ENCODE results near the gene ZNF451. TPM values are rescaled to one million over a fixed set of nuclear protein-coding genes. Genes with fewer than 3 reads are reported as not detected.

ZNF451 gene
- total and polyA plus RNA-seq, 4 donors: 5.5 to 108 (median 33.8) TPM

GRCh38 chr6:57198926-57199636 lies 109.1 kb downstream of the ZNF451 start:
- no peaks in the 10 kb centered on the region for H3K36me3 ChIP-seq (ENCODE audit: control insufficient read depth in 4 of 4, insufficient read depth in 3 of 4, low read depth in 1 of 4, low read length in 3 of 4)
- WGBS: 79% methylated on average over 6 of the region's 6 CpGs
- no peak overlapping the region for H3K9ac ChIP-seq (ENCODE audit: low read depth in 1 of 2, low read length in 2 of 2)
- no peaks in the 10 kb centered on the region for H3K4me1 ChIP-seq (ENCODE audit: control insufficient read depth in 4 of 4, insufficient read depth in 4 of 4, low read length in 3 of 4)
- H3K4me3 ChIP-seq (ENCODE audit: low read depth in 1 of 3, low read length in 3 of 3): no peak overlapping the region
- TF ChIP-seq GABPA (IDR thresholded peaks at IDR 0.05 in 1 of 2, conservative IDR thresholded peaks at IDR 0.05 in 1 of 2) (no peak), RXRA (IDR thresholded peaks at IDR 0.05) (no peak), JUND (IDR thresholded peaks at IDR 0.05) (no peak), FOXA1 (IDR thresholded peaks at IDR 0.05) (no peak), REST (IDR thresholded peaks at IDR 0.05) (no peak), FOXA2 (IDR thresholded peaks at IDR 0.05) (no peak), YY1 (IDR thresholded peaks at IDR 0.05) (no peak)
- TF ChIP-seq, protein P1, sequence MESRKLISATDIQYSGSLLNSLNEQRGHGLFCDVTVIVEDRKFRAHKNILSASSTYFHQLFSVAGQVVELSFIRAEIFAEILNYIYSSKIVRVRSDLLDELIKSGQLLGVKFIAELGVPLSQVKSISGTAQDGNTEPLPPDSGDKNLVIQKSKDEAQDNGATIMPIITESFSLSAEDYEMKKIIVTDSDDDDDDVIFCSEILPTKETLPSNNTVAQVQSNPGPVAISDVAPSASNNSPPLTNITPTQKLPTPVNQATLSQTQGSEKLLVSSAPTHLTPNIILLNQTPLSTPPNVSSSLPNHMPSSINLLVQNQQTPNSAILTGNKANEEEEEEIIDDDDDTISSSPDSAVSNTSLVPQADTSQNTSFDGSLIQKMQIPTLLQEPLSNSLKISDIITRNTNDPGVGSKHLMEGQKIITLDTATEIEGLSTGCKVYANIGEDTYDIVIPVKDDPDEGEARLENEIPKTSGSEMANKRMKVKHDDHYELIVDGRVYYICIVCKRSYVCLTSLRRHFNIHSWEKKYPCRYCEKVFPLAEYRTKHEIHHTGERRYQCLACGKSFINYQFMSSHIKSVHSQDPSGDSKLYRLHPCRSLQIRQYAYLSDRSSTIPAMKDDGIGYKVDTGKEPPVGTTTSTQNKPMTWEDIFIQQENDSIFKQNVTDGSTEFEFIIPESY (IDR thresholded peaks at IDR 0.05): no peak
- TF ChIP-seq, protein P2, sequence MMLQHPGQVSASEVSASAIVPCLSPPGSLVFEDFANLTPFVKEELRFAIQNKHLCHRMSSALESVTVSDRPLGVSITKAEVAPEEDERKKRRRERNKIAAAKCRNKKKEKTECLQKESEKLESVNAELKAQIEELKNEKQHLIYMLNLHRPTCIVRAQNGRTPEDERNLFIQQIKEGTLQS (IDR thresholded peaks at IDR 0.05): no peak
- H3K27me3 ChIP-seq (ENCODE audit: control insufficient read depth in 4 of 4, insufficient read depth in 4 of 4, low read length in 3 of 4): no peaks in the 10 kb centered on the region
- no peak overlapping the region for H3K27ac ChIP-seq (ENCODE audit: low read depth in 1 of 2, low read length in 2 of 2)
- DNase-seq (ENCODE audit: low spot score): no peak
- H3K9me3 ChIP-seq (ENCODE audit: control insufficient read depth in 4 of 4, low read length in 3 of 4): no peaks in the 10 kb centered on the region

- WGBS: 81% methylated on average over 1 of the region's 1 CpG
- Histone ChIP-seq H3K9ac (ENCODE audit: low read depth in 1 of 2, low read length in 2 of 2) (no peak overlapping the region), H3K4me3 (ENCODE audit: low read depth in 1 of 3, low read length in 3 of 3) (no peak overlapping the region), H3K27me3 (ENCODE audit: control insufficient read depth in 4 of 4, insufficient read depth in 4 of 4, low read length in 3 of 4) (no peaks in the 10 kb centered on the region), H3K4me1 (ENCODE audit: control insufficient read depth in 4 of 4, insufficient read depth in 4 of 4, low read length in 3 of 4) (no peaks in the 10 kb centered on the region), H3K27ac (ENCODE audit: low read depth in 1 of 2, low read length in 2 of 2) (no peak overlapping the region), H3K36me3 (ENCODE audit: control insufficient read depth in 4 of 4, insufficient read depth in 3 of 4, low read depth in 1 of 4, low read length in 3 of 4) (no peaks in the 10 kb centered on the region), H3K9me3 (ENCODE audit: control insufficient read depth in 4 of 4, low read length in 3 of 4) (no peaks in the 10 kb centered on the region)
- DNase-seq (ENCODE audit: low spot score): no peak
- TF ChIP-seq, protein P3, sequence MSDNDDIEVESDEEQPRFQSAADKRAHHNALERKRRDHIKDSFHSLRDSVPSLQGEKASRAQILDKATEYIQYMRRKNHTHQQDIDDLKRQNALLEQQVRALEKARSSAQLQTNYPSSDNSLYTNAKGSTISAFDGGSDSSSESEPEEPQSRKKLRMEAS (IDR thresholded peaks at IDR 0.05): no peak
- no peak for TF ChIP-seq YY1 (IDR thresholded peaks at IDR 0.05)
Observed at GRCh38 chr6:57201718-57202117, 111.7 kb downstream of the ZNF451 start.
